H9 (cell line): ENCODE data around the gene CDH24. TPM values are rescaled to one million over a fixed set of nuclear protein-coding genes. Genes with fewer than 3 reads are reported as not detected.
A peak's percentile ranks its signal among the peaks of the same experiment; 100 is the strongest.

Source experiments
- DNase-seq: peaks from one replicate; pipeline ENCODE4 v3.0.0-alpha.2; 2017
- H2AFZ ChIP-seq: one replicate; pipeline ENCODE4 v1.6.1; 2013; ENCODE audit warnings: mild to moderate bottlenecking, low read length, control low read depth, moderate library complexity
- H2AK5ac ChIP-seq: 2 replicates; pipeline ENCODE4 v1.6.1; 2013; ENCODE audit warnings: low read length, control low read depth, mixed read lengths; ENCODE audit not compliant: insufficient read length
- H2BK120ac ChIP-seq: one replicate; pipeline ENCODE4 v1.6.1; 2013; ENCODE audit warnings: low read depth, mild to moderate bottlenecking, low read length, control low read depth, inconsistent platforms; ENCODE audit not compliant: poor library complexity, severe bottlenecking
- H2BK12ac ChIP-seq: 2 replicates; pipeline ENCODE4 v1.6.1; 2013; ENCODE audit warnings: low read length, control low read depth, mixed read lengths, low read depth; ENCODE audit not compliant: insufficient read length
- H2BK15ac ChIP-seq: 2 replicates; pipeline ENCODE4 v1.6.1; 2013; ENCODE audit warnings: low read depth, low read length, control low read depth
- H2BK20ac ChIP-seq: one replicate; pipeline ENCODE4 v1.6.1; 2013; ENCODE audit warnings: low read depth, mild to moderate bottlenecking, low read length, control low read depth, inconsistent platforms; ENCODE audit not compliant: poor library complexity, severe bottlenecking
- H2BK5ac ChIP-seq: 2 replicates; pipeline ENCODE4 v1.6.1; 2013; ENCODE audit warnings: low read length, control low read depth, mixed read lengths; ENCODE audit not compliant: insufficient read length
- H3K14ac ChIP-seq: 2 replicates; pipeline ENCODE4 v1.6.1; 2013; ENCODE audit warnings: low read length, control low read depth; ENCODE audit not compliant: insufficient read depth
- H3K18ac ChIP-seq: 2 replicates; pipeline ENCODE4 v1.6.1; 2013; ENCODE audit warnings: low read depth, mild to moderate bottlenecking, mixed read lengths, low read length, control low read depth; ENCODE audit not compliant: insufficient read length
- H3K23ac ChIP-seq: 2 replicates; pipeline ENCODE4 v1.6.1; 2013; ENCODE audit warnings: low read length, control low read depth, mixed read lengths, low read depth; ENCODE audit not compliant: insufficient read length
- H3K23me2 ChIP-seq: 2 replicates; pipeline ENCODE4 v1.6.1; 2013; ENCODE audit warnings: low read depth, mild to moderate bottlenecking, mixed read lengths, low read length, control low read depth; ENCODE audit not compliant: insufficient read length, poor library complexity, severe bottlenecking
- H3K27ac ChIP-seq: 2 replicates; pipeline ENCODE4 v1.5.1; 2013; ENCODE audit warnings: low read length, control low read depth, mixed read lengths, low read depth; ENCODE audit not compliant: insufficient read length
- H3K27me3 ChIP-seq: 2 replicates; pipeline ENCODE4 v1.6.1; 2013; ENCODE audit warnings: low read length, control low read depth, inconsistent platforms; ENCODE audit not compliant: insufficient read depth
- H3K4ac ChIP-seq: 2 replicates; pipeline ENCODE4 v1.6.1; 2013; ENCODE audit warnings: low read depth, mild to moderate bottlenecking, control low read depth, inconsistent platforms, low read length, moderate library complexity
- H3K4me1 ChIP-seq: 2 replicates; pipeline ENCODE4 v1.6.1; 2013; ENCODE audit warnings: low read length, control low read depth, inconsistent platforms; ENCODE audit not compliant: insufficient read depth
- H3K4me2 ChIP-seq: 2 replicates; pipeline ENCODE4 v1.6.1; 2013; ENCODE audit warnings: low read length, control low read depth, mixed read lengths; ENCODE audit not compliant: insufficient read length, insufficient read depth
- H3K56ac ChIP-seq: 2 replicates; pipeline ENCODE4 v1.6.1; 2013; ENCODE audit warnings: low read depth, mild to moderate bottlenecking, mixed read lengths, low read length, control low read depth; ENCODE audit not compliant: insufficient read length
- H3K79me1 ChIP-seq: 2 replicates; pipeline ENCODE4 v1.6.1; 2013; ENCODE audit warnings: low read depth, mild to moderate bottlenecking, moderate library complexity, low read length, control low read depth, inconsistent platforms; ENCODE audit not compliant: insufficient read depth, poor library complexity, severe bottlenecking
- H3K79me2 ChIP-seq: 2 replicates; pipeline ENCODE4 v1.6.1; 2013; ENCODE audit warnings: low read length, control low read depth, inconsistent platforms; ENCODE audit not compliant: insufficient read depth
- H3K9ac ChIP-seq: 2 replicates; pipeline ENCODE4 v1.6.1; 2013; ENCODE audit warnings: low read length, control low read depth, mixed read lengths; ENCODE audit not compliant: insufficient read length; ENCODE audit errors: extremely low read depth
- H3K9me3 ChIP-seq: one replicate; pipeline ENCODE4 v1.6.1; 2013; ENCODE audit warnings: low read depth, low read length, inconsistent platforms; ENCODE audit not compliant: control insufficient read depth
- H3T11ph ChIP-seq: one replicate; pipeline ENCODE4 v1.6.1; 2013; ENCODE audit warnings: mild to moderate bottlenecking, low read length, control low read depth, inconsistent platforms
- H4K20me1 ChIP-seq: one replicate; pipeline ENCODE4 v1.6.1; 2013; ENCODE audit not compliant: control insufficient read depth, insufficient read length, insufficient read depth
- H4K5ac ChIP-seq: 2 replicates; pipeline ENCODE4 v1.6.1; 2013; ENCODE audit warnings: low read depth, mild to moderate bottlenecking, mixed read lengths, low read length, control low read depth; ENCODE audit not compliant: insufficient read length
- H4K8ac ChIP-seq: replicated peaks from 2 replicates; pipeline ENCODE4 v1.6.1; 2013; ENCODE audit warnings: low read length, control low read depth, mixed read lengths, low read depth; ENCODE audit not compliant: insufficient read length
- H4K91ac ChIP-seq: 2 replicates; pipeline ENCODE4 v1.6.1; 2013; ENCODE audit warnings: low read depth, mild to moderate bottlenecking, moderate library complexity, mixed read lengths, low read length, control low read depth; ENCODE audit not compliant: insufficient read length
- H3K27ac Mint-ChIP-seq, 3 experiments: 2 replicates in 2 of 3; 3 replicates in 1 of 3; pipeline ENCODE4 v1.8.0; 2020 to 2021; ENCODE audit warnings: mixed read lengths in 3 of 3, mild to moderate bottlenecking in 1 of 3, moderate library complexity in 1 of 3
- H3K27me3 Mint-ChIP-seq: 2 replicates; pipeline ENCODE4 v1.8.0; 2021; ENCODE audit warnings: low read depth, mild to moderate bottlenecking, moderate library complexity, mixed read lengths
- H3K36me3 Mint-ChIP-seq, 3 experiments: 2 replicates in 2 of 3; 3 replicates in 1 of 3; pipeline ENCODE4 v1.8.0; 2020 to 2021; ENCODE audit warnings: low read depth in 3 of 3, mixed read lengths in 3 of 3; ENCODE audit not compliant: insufficient read depth in 1 of 3
- H3K4me1 Mint-ChIP-seq, 2 experiments: 2 replicates each; pipeline ENCODE4 v1.8.0; 2020; ENCODE audit warnings: mixed read lengths in 2 of 2
- H3K4me3 Mint-ChIP-seq, 2 experiments: 2 replicates in 1 of 2; 3 replicates in 1 of 2; pipeline ENCODE4 v1.8.0; 2020 to 2021; ENCODE audit warnings: mild to moderate bottlenecking in 2 of 2, mixed read lengths in 2 of 2, moderate library complexity in 1 of 2
- H3K9me3 Mint-ChIP-seq, 2 experiments: 2 replicates in 1 of 2; 3 replicates in 1 of 2; pipeline ENCODE4 v1.8.0; 2020; ENCODE audit warnings: mild to moderate bottlenecking in 2 of 2, mixed read lengths in 2 of 2, moderate library complexity in 1 of 2
- WGBS: extraction: QIAGEN DNeasy Blood & Tissue Kit; methylation state at CpG from one replicate; pipeline ENCODE4 v1.1.7; 2013; ENCODE audit warnings: missing lambda C conversion rate, low lambda C conversion rate, mixed read lengths; ENCODE audit not compliant: insufficient read length; ENCODE audit errors: extremely low coverage; 5-methylcytosine and 5-hydroxymethylcytosine counted together
- total RNA-seq: library from RNA; stranded (reverse); gene quantifications from 2 replicates; pipeline ENCODE4 v1.2.1, GENCODE V29; 2021
- TF ChIP-seq, protein P1 (sequence below): fragments of 200-600 bp; sonication (generic); conservative IDR thresholded peaks from 3 replicates; pipeline ENCODE4 v1.8.0; 2021; ENCODE audit warnings: antibody characterized with exemption, mild to moderate bottlenecking

CDH24 gene
- total RNA-seq, 1 experiment from 2014 or later: 16.7 TPM

GRCh38 chr14:23066855-23067744 lies 9.8 kb upstream of the CDH24 start:
- Histone ChIP-seq H2BK20ac (no peak overlapping the region), H2BK12ac (no peak overlapping the region), H4K91ac (no peak overlapping the region), H3K18ac (no peak overlapping the region), H3K23ac (no peak overlapping the region), H3K14ac (no peak overlapping the region), H3K79me2 (peaks cover 5% of the 10 kb centered on the region; the same call in 1 of the 2 replicates), H2BK5ac (no peak overlapping the region), H3K27ac (no peak overlapping the region), H3K9me3 (no peaks in the 10 kb centered on the region), H3K4ac (no peak overlapping the region), H4K8ac (no peak overlapping the region), H3T11ph (no peak overlapping the region), H3K79me1 (peaks cover 17% of the 10 kb centered on the region), H2AFZ (no peak overlapping the region), H3K23me2 (peaks cover 12% of the 10 kb centered on the region), H3K9ac (no peak overlapping the region), H2BK120ac (no peak overlapping the region), H2AK5ac (no peak overlapping the region), H3K56ac (no peak overlapping the region), H3K4me1 (0 out of 2 replicates have a peak, but pooled peaks cover 3% of the 10 kb centered on the region), H2BK15ac (no peak overlapping the region), H3K4me2 (no peak overlapping the region), H3K27me3 (no peaks in the 10 kb centered on the region), H4K20me1 (peaks cover 3% of the 10 kb centered on the region), H4K5ac (no peak overlapping the region)
- Mint-ChIP-seq H3K4me1 (peaks cover 27 to 41% of the 10 kb centered on the region in 2 experiments), H3K36me3 (peaks cover 60 to 85% (median 76%) of the 10 kb centered on the region in 3 experiments), H3K27ac (peak overlapping the region in 1 of 3 experiments; percentile 85; a peak in 2 of 7 replicates), H3K4me3 (no peak overlapping the region), H3K27me3 (no peaks in the 10 kb centered on the region; the same call in 1 of the 2 replicates), H3K9me3 (no peaks in the 10 kb centered on the region)
- WGBS: no CpG with 5 or more reads among the region's 23 CpGs
- DNase-seq: no peak
- TF ChIP-seq, protein P1, sequence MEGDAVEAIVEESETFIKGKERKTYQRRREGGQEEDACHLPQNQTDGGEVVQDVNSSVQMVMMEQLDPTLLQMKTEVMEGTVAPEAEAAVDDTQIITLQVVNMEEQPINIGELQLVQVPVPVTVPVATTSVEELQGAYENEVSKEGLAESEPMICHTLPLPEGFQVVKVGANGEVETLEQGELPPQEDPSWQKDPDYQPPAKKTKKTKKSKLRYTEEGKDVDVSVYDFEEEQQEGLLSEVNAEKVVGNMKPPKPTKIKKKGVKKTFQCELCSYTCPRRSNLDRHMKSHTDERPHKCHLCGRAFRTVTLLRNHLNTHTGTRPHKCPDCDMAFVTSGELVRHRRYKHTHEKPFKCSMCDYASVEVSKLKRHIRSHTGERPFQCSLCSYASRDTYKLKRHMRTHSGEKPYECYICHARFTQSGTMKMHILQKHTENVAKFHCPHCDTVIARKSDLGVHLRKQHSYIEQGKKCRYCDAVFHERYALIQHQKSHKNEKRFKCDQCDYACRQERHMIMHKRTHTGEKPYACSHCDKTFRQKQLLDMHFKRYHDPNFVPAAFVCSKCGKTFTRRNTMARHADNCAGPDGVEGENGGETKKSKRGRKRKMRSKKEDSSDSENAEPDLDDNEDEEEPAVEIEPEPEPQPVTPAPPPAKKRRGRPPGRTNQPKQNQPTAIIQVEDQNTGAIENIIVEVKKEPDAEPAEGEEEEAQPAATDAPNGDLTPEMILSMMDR: no peak
